GM18502 (cell line): ENCODE data around the gene DUSP22.
"Not testable (repeated sequence)": the region's sequence is repeated elsewhere in the genome, so short reads cannot be mapped to it uniquely, and the experiment has no call there.

Experiments
- ATAC-seq: cut with Tn5 transposase; IDR thresholded peaks from one replicate; pipeline ENCODE4 v1.9.1; 2021; ENCODE audit warnings: mild to moderate bottlenecking; ENCODE audit not compliant: unreplicated experiment, poor library complexity

Gene DUSP22

GRCh38 chr6:279341-280029, 12.8 kb upstream of the DUSP22 start:
- no peak for ATAC-seq

- no peak for ATAC-seq
These were observed 11.4 kb upstream of the DUSP22 start for GRCh38 chr6:280775-281468.

GRCh38 chr6:281469-282103, 10.7 kb upstream of the DUSP22 start:
- no peak for ATAC-seq

- no peak for ATAC-seq
These were observed 10.0 kb upstream of the DUSP22 start for GRCh38 chr6:282177-282866.

- ATAC-seq: no peak
These were observed 9.3 kb upstream of the DUSP22 start for GRCh38 chr6:282867-283416.

GRCh38 chr6:284486-284885, 7.8 kb upstream of the DUSP22 start:
- ATAC-seq: no peak

GRCh38 chr6:285030-285771, 7.1 kb upstream of the DUSP22 start:
- ATAC-seq: no peak

- ATAC-seq: not testable (repeated sequence)
These were observed 6.4 kb upstream of the DUSP22 start for GRCh38 chr6:285902-286301.

GRCh38 chr6:286681-287488, 5.4 kb upstream of the DUSP22 start:
- ATAC-seq: no peak

- no peak for ATAC-seq
These were observed 4.8 kb upstream of the DUSP22 start for GRCh38 chr6:287489-287860.

- no peak for ATAC-seq
These were observed 3.4 kb upstream of the DUSP22 start for GRCh38 chr6:288866-289265.

- no peak for ATAC-seq
These were observed 2.0 kb upstream of the DUSP22 start for GRCh38 chr6:290111-290922.

- no peak for ATAC-seq
These were observed 1.0 kb upstream of the DUSP22 start for GRCh38 chr6:291204-291696.

- peak; percentile 34 for ATAC-seq
These were observed 362 bp downstream of the DUSP22 start for GRCh38 chr6:292506-293192.

GRCh38 chr6:293193-294174, 1.2 kb downstream of the DUSP22 start:
- no peak for ATAC-seq
